LNCaP clone FGC (cell line): Measurements from ENCODE around the gene WARS2.

Experiments used
- DNase-seq: peaks from one replicate; pipeline ENCODE4 v3.0.0-alpha.2; 2011; ENCODE audit warnings: low read depth
- H3K4me3 ChIP-seq: 2 replicates; pipeline ENCODE4 v1.5.1; 2011; ENCODE audit warnings: mild to moderate bottlenecking, low read depth, low read length, control low read depth
- TF ChIP-seq, protein P1 (sequence below): IDR thresholded peaks from 2 replicates; pipeline ENCODE4 v1.5.1; 2012; ENCODE audit warnings: mild to moderate bottlenecking; ENCODE audit not compliant: control insufficient read depth, insufficient read depth; ENCODE audit errors: extremely low read depth

Gene WARS2

DNA sequence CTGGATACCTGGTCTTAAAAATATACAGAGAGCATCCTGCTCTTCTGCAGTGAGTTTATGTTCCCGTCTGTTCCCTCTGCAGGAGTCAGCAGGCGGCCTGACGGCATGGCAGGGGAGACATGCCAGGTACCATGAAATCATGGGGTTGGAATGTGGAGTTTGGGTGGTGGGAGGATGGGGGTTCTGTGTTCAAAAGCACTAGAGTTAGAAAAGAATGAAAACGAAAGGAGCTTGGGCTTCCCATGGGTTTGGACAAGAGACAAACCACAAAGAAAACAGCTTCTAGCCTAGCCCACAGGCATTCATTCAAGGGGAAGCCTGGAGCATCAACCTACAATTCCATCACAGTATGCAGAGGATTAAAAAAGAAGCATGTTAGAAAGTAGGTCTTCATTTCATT lies 59.9 kb downstream of the WARS2 start:
- DNase-seq, result no peak
- H3K4me3 ChIP-seq, result no peak overlapping the region
- TF ChIP-seq, protein P1, sequence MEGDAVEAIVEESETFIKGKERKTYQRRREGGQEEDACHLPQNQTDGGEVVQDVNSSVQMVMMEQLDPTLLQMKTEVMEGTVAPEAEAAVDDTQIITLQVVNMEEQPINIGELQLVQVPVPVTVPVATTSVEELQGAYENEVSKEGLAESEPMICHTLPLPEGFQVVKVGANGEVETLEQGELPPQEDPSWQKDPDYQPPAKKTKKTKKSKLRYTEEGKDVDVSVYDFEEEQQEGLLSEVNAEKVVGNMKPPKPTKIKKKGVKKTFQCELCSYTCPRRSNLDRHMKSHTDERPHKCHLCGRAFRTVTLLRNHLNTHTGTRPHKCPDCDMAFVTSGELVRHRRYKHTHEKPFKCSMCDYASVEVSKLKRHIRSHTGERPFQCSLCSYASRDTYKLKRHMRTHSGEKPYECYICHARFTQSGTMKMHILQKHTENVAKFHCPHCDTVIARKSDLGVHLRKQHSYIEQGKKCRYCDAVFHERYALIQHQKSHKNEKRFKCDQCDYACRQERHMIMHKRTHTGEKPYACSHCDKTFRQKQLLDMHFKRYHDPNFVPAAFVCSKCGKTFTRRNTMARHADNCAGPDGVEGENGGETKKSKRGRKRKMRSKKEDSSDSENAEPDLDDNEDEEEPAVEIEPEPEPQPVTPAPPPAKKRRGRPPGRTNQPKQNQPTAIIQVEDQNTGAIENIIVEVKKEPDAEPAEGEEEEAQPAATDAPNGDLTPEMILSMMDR, result no peak

DNA sequence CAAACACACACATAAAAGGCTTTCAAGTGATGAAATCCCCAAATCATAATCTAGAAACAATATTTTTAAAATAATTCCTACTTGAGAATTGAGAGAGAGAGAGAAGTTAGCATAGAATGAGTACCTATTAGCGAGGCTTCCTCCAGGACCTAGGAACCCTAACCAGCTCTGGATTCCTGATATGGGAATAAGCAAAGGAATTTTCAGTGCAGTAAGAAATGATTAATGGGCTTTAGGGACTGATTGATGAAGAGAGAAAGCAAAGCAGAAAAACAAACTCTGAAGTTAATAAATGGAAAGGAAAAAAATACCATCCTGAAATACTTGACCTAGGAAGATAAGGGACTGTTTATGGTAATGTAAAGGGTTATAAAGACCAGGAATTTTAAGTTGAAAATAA lies 60.6 kb downstream of the WARS2 start:
- DNase-seq, result no peak
- TF ChIP-seq, protein P1, result no peak
- H3K4me3 ChIP-seq, result no peak overlapping the region

DNA sequence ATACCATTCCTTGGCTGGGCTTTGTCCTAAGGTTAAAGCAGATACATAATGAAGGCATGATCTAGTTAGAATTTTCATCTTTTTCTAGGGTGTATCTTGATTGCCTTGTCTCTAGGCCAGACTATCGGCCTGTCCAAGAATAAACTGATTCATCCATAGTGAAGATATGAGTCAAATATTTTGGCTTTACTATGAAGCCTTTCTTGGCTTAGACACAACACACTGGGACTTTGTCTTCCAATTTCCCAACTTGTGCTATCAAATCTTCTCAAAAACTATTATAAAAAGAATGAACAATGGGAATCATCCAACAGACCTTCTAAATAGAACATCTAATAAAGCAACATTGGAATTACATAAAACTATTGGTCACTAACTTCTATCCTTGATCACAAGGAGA lies 64.8 kb downstream of the WARS2 start:
- TF ChIP-seq, protein P1, result no peak
- no peak overlapping the region for H3K4me3 ChIP-seq
- DNase-seq, result no peak

DNA sequence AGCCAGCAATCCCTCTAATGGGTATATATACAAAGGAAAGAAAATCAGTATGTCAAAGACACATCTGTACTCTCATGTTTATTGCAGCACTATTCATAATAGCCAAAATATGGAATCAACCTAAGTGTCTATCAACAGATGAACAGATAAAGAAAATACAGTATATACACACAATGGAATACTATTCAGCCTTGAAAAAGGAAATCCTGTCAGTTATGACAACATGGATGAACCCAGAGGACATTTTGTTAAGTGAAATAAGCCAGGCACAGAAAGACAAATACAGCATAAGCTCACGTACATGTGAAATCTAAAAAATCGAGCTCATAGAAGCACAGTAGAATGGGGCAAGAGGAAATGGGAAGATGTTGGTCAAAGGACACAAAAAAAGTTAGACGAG lies 69.1 kb downstream of the WARS2 start:
- no peak overlapping the region for H3K4me3 ChIP-seq
- TF ChIP-seq, protein P1, result no peak
- no peak for DNase-seq

DNA sequence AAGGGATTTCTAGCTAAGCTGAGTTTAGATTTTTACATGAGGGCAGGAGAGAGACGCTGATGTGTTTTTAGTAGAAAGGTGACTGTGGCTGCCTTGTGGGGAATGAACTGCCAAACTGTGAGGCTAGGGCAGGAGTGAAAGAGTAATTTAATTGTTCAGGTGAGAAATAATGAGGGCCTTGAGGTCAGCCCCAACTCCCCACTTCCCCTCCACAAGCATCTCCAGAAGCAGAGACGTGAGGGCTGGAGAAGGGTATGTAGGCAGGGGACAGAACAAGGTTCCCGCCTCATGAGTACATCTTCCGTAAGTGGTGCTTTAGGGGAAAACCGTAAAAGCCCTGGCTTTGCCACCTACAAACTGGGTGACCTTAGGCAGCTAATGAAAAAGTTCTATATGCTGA lies 70.8 kb downstream of the WARS2 start:
- TF ChIP-seq, protein P1, result no peak
- no peak overlapping the region for H3K4me3 ChIP-seq
- DNase-seq, result no peak

DNA sequence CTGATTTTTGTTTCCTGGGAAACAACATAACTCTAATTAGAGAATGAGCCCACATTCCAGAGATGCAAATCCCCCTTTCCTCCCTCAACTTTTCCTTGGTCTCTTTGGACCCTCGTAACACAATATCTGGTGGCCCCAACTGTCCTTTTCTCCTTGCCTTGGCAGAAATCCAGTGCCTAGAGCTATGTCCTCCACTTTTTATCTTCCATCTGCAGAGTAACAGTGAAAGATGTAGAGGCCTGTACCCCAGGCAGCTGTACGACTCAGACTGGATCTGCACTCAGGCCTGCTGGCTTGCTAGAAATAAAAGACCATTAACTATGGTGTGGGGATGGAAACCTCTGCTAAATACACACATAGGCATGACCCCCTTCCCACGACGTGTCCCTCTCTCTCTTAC lies 72.0 kb downstream of the WARS2 start:
- no peak overlapping the region for H3K4me3 ChIP-seq
- TF ChIP-seq, protein P1, result no peak
- DNase-seq, result no peak

DNA sequence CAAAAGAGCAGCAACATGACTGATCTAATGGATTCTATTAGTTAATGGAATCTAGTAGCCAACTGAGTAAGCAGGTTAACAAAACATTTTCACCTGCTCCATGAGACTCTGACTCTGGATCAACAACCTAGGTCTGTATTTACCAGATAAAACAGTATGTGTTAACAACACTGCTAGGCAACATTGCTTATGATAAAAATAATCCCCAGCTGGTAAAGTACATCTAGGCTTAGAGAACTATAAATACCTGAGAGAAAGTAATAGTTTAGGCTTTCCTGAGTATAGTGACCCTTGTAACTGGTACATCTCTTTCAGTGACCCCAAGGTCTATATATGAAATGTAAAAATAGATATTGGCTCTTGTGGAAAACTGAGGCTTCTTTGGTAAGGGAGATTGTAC lies 78.8 kb downstream of the WARS2 start:
- no peak overlapping the region for H3K4me3 ChIP-seq
- DNase-seq, result no peak
- TF ChIP-seq, protein P1, result no peak
